Measurements from ENCODE around the gene DDX39B. TPM values are rescaled to one million over a fixed set of nuclear protein-coding genes. Genes with fewer than 3 reads are reported as not detected.

The DDX39B gene
- total and polyA plus RNA-seq, 9 of the 15 experiments (the other 6 are each of a cell fraction or from before 2014, with no cell fraction given), result 479 to 869 (median 592) TPM

DNA sequence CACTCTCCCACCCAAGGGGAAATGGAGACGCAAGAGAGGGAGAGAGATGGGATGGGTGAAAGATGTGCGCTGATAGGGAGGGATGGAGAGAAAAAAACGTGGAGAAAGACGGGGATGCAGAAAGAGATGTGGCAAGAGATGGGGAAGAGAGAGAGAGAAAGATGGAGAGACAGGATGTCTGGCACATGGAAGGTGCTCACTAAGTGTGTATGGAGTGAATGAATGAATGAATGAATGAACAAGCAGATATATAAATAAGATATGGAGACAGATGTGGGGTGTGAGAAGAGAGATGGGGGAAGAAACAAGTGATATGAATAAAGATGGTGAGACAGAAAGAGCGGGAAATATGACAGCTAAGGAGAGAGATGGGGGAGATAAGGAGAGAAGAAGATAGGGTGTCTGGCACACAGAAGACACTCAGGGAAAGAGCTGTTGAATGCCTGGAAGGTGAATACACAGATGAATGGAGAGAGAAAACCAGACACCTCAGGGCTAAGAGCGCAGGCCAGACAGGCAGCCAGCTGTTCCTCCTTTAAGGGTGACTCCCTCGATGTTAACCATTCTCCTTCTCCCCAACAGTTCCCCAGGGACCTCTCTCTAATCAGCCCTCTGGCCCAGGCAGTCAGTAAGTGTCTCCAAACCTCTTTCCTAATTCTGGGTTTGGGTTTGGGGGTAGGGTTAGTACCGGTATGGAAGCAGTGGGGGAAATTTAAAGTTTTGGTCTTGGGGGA is 34.3 kb upstream of the DDX39B start (continued):
- TF ChIP-seq, protein P1, sequence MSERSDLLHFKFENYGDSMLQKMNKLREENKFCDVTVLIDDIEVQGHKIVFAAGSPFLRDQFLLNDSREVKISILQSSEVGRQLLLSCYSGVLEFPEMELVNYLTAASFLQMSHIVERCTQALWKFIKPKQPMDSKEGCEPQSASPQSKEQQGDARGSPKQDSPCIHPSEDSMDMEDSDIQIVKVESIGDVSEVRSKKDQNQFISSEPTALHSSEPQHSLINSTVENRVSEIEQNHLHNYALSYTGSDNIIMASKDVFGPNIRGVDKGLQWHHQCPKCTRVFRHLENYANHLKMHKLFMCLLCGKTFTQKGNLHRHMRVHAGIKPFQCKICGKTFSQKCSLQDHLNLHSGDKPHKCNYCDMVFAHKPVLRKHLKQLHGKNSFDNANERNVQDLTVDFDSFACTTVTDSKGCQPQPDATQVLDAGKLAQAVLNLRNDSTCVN (CRISPR knock-in tag; IDR thresholded peaks at IDR 0.05), result no peak
- TF ChIP-seq, protein P2, sequence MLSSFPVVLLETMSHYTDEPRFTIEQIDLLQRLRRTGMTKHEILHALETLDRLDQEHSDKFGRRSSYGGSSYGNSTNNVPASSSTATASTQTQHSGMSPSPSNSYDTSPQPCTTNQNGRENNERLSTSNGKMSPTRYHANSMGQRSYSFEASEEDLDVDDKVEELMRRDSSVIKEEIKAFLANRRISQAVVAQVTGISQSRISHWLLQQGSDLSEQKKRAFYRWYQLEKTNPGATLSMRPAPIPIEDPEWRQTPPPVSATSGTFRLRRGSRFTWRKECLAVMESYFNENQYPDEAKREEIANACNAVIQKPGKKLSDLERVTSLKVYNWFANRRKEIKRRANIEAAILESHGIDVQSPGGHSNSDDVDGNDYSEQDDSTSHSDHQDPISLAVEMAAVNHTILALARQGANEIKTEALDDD (IDR thresholded peaks at IDR 0.05), result no peak
- TF ChIP-seq FUS (optimal IDR thresholded peaks at IDR 0.05; ENCODE audit: low read depth, low read length) (no peak), KLF6 (CRISPR knock-in tag; IDR thresholded peaks at IDR 0.05; ENCODE audit: borderline replicate concordance) (no peak), SP2 (IDR thresholded peaks at IDR 0.05; ENCODE audit: extremely low read depth, low read depth, low read length, poor library complexity, severe bottlenecking) (no peak), HNRNPH1 (optimal IDR thresholded peaks at IDR 0.05; ENCODE audit: low read depth, low read length) (no peak), L3MBTL2 (IDR thresholded peaks at IDR 0.05) (0 out of 2 replicates have a peak, but pooled peaks have one; percentile 7), POLR3G (IDR thresholded peaks at IDR 0.05; ENCODE audit: extremely low read depth, insufficient read length, insufficient replicate concordance) (no peak), PHF21A (IDR thresholded peaks at IDR 0.05; ENCODE audit: borderline replicate concordance, low read depth) (no peak), KHSRP (IDR thresholded peaks at IDR 0.05) (no peak), RFX7 (CRISPR knock-in tag; IDR thresholded peaks at IDR 0.05) (no peak), PCBP1 (IDR thresholded peaks at IDR 0.05; ENCODE audit: low read depth, low read length, poor library complexity, severe bottlenecking) (no peak), GATA2 (CRISPR knock-in tag; IDR thresholded peaks at IDR 0.05) (peak; percentile 60; the same call in 1 of the 2 replicates), NR1H2 (CRISPR knock-in tag; IDR thresholded peaks at IDR 0.05) (no peak), ZNF79 (CRISPR knock-in tag; IDR thresholded peaks at IDR 0.05; ENCODE audit: low read depth) (no peak), ETV5 (CRISPR knock-in tag; IDR thresholded peaks at IDR 0.05; ENCODE audit: low read depth) (no peak), PYGO2 (tag; IDR thresholded peaks at IDR 0.05) (no peak), ZZZ3 (IDR thresholded peaks at IDR 0.05) (no peak), ZNF143 (CRISPR knock-in tag; IDR thresholded peaks at IDR 0.05) (no peak), MEF2D (tag; conservative IDR thresholded peaks at IDR 0.05; ENCODE audit: low read depth) (no peak)
- TF ChIP-seq, protein P3, sequence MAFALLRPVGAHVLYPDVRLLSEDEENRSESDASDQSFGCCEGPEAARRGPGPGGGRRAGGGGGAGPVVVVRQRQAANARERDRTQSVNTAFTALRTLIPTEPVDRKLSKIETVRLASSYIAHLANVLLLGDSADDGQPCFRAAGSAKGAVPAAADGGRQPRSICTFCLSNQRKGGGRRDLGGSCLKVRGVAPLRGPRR (CRISPR knock-in tag; IDR thresholded peaks at IDR 0.05), result no peak
- TF ChIP-seq, protein P4, sequence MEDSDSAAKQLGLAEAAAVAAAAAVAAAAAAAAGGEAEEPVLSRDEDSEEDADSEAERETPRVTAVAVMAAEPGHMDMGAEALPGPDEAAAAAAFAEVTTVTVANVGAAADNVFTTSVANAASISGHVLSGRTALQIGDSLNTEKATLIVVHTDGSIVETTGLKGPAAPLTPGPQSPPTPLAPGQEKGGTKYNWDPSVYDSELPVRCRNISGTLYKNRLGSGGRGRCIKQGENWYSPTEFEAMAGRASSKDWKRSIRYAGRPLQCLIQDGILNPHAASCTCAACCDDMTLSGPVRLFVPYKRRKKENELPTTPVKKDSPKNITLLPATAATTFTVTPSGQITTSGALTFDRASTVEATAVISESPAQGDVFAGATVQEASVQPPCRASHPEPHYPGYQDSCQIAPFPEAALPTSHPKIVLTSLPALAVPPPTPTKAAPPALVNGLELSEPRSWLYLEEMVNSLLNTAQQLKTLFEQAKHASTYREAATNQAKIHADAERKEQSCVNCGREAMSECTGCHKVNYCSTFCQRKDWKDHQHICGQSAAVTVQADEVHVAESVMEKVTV (CRISPR knock-in tag; IDR thresholded peaks at IDR 0.05), result no peak
- TF ChIP-seq, protein P5, sequence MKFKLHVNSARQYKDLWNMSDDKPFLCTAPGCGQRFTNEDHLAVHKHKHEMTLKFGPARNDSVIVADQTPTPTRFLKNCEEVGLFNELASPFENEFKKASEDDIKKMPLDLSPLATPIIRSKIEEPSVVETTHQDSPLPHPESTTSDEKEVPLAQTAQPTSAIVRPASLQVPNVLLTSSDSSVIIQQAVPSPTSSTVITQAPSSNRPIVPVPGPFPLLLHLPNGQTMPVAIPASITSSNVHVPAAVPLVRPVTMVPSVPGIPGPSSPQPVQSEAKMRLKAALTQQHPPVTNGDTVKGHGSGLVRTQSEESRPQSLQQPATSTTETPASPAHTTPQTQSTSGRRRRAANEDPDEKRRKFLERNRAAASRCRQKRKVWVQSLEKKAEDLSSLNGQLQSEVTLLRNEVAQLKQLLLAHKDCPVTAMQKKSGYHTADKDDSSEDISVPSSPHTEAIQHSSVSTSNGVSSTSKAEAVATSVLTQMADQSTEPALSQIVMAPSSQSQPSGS (CRISPR knock-in tag; IDR thresholded peaks at IDR 0.05), result no peak
